ENCODE results near the gene LMX1A.

Gene LMX1A

GRCh38 chr1:165265196-165265838, 91.2 kb downstream of the LMX1A start:
- no peak for DNase-seq (ENCODE audit: low spot score)

GRCh38 chr1:165259706-165260428, 96.6 kb downstream of the LMX1A start:
- no peak for DNase-seq (ENCODE audit: low spot score)

GRCh38 chr1:165259236-165259635, 97.3 kb downstream of the LMX1A start:
- no peak for DNase-seq (ENCODE audit: low spot score)

GRCh38 chr1:165257969-165258459, 98.5 kb downstream of the LMX1A start:
- peak; percentile 66 for DNase-seq (ENCODE audit: low spot score)

- no peak for DNase-seq (ENCODE audit: low spot score)
These were observed 101.5 kb downstream of the LMX1A start for GRCh38 chr1:165254896-165255625.

GRCh38 chr1:165254376-165254775, 102.1 kb downstream of the LMX1A start:
- DNase-seq (ENCODE audit: low spot score) = no peak

- no peak for DNase-seq (ENCODE audit: low spot score)
These were observed 102.7 kb downstream of the LMX1A start for GRCh38 chr1:165253818-165254254.

- no peak for DNase-seq (ENCODE audit: low spot score)
These were observed 107.4 kb downstream of the LMX1A start for GRCh38 chr1:165248969-165249571.

- DNase-seq (ENCODE audit: low spot score) = no peak
These were observed 114.6 kb downstream of the LMX1A start for GRCh38 chr1:165241952-165242351.

GRCh38 chr1:165241321-165241720, 115.2 kb downstream of the LMX1A start:
- no peak for DNase-seq (ENCODE audit: low spot score)

- no peak for DNase-seq (ENCODE audit: low spot score)
These were observed 116.0 kb downstream of the LMX1A start for GRCh38 chr1:165240492-165240891.

- no peak for DNase-seq (ENCODE audit: low spot score)
These were observed 116.6 kb downstream of the LMX1A start for GRCh38 chr1:165239873-165240272.

- DNase-seq (ENCODE audit: low spot score) = no peak
These were observed 120.7 kb downstream of the LMX1A start for GRCh38 chr1:165235777-165236291.

- no peak for DNase-seq (ENCODE audit: low spot score)
These were observed 121.2 kb downstream of the LMX1A start for GRCh38 chr1:165235155-165235776.

- no peak for DNase-seq (ENCODE audit: low spot score)
These were observed 122.4 kb downstream of the LMX1A start for GRCh38 chr1:165234149-165234548.

GRCh38 chr1:165228676-165229075, 127.8 kb downstream of the LMX1A start:
- peak; percentile 12 for DNase-seq (ENCODE audit: low spot score)

- no peak for DNase-seq (ENCODE audit: low spot score)
These were observed 128.3 kb downstream of the LMX1A start for GRCh38 chr1:165228111-165228655.

GRCh38 chr1:165226326-165226725, 130.2 kb downstream of the LMX1A start:
- no peak for DNase-seq (ENCODE audit: low spot score)

GRCh38 chr1:165225650-165226049, 130.9 kb downstream of the LMX1A start:
- DNase-seq (ENCODE audit: low spot score) = no peak

GRCh38 chr1:165225062-165225461, 131.5 kb downstream of the LMX1A start:
- no peak for DNase-seq (ENCODE audit: low spot score)

GRCh38 chr1:165224504-165224903, 132.0 kb downstream of the LMX1A start:
- DNase-seq (ENCODE audit: low spot score) = no peak
